ENCODE results near the gene CISTR. TPM values are rescaled to one million over a fixed set of nuclear protein-coding genes. Genes with fewer than 3 reads are reported as not detected.
"Not testable (repeated sequence)": the region's sequence is repeated elsewhere in the genome, so short reads cannot be mapped to it uniquely, and the experiment has no call there.

CISTR gene
- total RNA-seq, 1 donor from 2014 or later, result not detected

DNA sequence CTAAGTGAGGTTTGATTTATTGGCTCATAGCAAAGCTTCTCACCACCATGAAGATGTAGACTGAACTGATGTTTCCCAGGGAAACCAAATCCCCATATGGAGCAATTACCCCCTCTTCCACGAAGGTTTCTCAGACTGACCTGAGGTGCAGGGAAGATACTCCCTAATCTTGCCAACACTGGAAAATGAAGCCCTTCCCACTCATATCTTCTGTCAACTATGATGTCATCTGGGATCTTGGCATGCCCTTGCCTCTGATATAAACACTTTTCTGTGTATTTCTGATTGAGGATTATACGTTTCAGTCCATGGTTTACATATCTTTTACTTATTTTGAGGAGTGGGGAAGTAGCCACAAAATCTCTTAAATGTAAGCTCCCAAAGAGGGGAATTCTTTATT lies 14.1 kb upstream of the CISTR start:
- no peak overlapping the region for H3K4me3 ChIP-seq (ENCODE audit: low read depth, low read length)
- TF ChIP-seq, protein P1, sequence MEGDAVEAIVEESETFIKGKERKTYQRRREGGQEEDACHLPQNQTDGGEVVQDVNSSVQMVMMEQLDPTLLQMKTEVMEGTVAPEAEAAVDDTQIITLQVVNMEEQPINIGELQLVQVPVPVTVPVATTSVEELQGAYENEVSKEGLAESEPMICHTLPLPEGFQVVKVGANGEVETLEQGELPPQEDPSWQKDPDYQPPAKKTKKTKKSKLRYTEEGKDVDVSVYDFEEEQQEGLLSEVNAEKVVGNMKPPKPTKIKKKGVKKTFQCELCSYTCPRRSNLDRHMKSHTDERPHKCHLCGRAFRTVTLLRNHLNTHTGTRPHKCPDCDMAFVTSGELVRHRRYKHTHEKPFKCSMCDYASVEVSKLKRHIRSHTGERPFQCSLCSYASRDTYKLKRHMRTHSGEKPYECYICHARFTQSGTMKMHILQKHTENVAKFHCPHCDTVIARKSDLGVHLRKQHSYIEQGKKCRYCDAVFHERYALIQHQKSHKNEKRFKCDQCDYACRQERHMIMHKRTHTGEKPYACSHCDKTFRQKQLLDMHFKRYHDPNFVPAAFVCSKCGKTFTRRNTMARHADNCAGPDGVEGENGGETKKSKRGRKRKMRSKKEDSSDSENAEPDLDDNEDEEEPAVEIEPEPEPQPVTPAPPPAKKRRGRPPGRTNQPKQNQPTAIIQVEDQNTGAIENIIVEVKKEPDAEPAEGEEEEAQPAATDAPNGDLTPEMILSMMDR (conservative IDR thresholded peaks at IDR 0.05; ENCODE audit: low read depth, low read length), result no peak
- no peak for DNase-seq (ENCODE audit: low read depth)

DNA sequence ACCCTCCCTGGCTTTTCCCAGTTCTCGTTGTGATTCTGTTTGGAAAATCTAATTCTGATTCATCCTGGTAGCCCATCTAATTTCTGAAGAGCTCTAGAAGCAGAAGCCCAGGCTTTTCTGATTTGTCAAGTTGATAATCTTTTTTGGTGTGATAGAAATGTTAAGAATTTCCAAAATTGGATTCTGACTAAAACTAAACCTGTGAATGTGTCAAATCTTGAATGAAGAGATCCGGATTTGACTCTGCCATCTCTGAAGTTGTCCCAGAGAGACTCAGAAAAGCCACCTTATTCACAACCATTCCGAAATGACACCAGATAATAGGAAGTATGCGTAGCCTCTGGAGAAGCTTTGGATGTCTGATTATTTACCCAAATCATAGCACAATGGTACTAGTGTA lies 12.8 kb upstream of the CISTR start:
- TF ChIP-seq, protein P1 (conservative IDR thresholded peaks at IDR 0.05; ENCODE audit: low read depth, low read length), result no peak
- no peak for DNase-seq (ENCODE audit: low read depth)

DNA sequence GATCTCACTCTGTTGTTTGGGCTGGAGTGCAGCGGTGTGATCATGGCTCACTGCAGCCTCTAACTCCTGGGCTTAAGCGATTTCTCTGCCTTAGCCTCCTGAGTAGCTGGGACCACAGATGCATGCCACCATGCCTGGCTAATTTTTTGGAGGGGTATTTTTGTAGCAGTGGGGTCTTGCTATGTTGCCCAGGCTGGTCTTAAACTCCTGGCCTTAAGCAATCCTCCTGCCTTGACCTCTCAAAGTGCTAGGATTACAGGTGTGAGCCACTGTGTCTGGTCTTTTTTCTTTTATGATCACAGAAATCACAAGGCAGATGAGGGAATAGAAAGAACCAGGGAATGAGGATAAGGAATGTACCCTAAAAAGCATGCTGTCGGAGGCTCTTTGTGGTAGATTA lies 11.0 kb upstream of the CISTR start:
- not testable (repeated sequence) for DNase-seq (ENCODE audit: low read depth); H3K4me3 ChIP-seq (ENCODE audit: low read depth, low read length)

More for the DNA sequence above, 12.8 kb upstream of the CISTR start:
- no peak overlapping the region for H3K4me3 ChIP-seq (ENCODE audit: low read depth, low read length)

DNA sequence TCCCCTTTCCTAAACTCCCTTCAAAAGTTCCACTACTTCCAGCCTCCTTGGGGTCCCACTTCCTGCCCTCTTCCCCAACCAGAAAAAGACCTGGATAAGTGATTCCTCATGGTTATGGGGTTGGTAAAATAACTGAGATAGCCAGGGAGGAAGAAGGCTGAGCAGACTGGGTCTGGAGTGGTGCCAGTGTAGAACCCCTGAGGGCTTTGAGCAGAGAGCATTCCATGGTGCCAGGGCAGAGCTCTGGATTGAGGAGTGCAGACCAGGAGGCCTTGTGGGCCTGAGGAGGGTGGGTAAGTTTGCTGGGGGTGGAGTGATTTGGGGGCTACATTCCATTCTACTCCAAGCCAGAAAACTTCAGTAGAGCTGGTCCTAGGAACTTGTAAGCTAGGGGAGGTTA lies 9.5 kb upstream of the CISTR start:
- no peak overlapping the region for H3K4me3 ChIP-seq (ENCODE audit: low read depth, low read length)
- TF ChIP-seq, protein P1 (conservative IDR thresholded peaks at IDR 0.05; ENCODE audit: low read depth, low read length), result no peak
- no peak for DNase-seq (ENCODE audit: low read depth)

DNA sequence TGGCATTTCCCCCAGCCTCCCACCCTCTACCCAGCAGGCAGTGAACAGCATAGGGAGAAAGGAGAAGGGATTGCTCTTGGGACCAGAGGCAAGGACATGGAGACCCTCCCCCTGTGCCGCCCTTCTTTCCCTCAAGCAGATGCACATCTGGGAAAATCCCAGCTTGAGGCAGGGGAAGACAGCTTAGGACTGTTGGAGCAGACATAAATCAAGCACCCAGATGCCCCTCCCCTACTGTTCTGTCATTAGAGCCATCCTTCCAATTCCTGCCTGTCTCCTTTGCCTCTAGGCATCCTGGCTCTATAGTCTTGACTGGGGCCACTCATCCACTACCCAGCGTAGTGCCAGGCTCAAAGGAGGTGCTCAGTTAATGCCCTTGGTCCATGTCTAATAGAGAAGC lies 7.5 kb upstream of the CISTR start:
- H3K4me3 ChIP-seq (ENCODE audit: low read depth, low read length), result no peak overlapping the region
- TF ChIP-seq, protein P1 (conservative IDR thresholded peaks at IDR 0.05; ENCODE audit: low read depth, low read length), result no peak
- DNase-seq (ENCODE audit: low read depth), result no peak

DNA sequence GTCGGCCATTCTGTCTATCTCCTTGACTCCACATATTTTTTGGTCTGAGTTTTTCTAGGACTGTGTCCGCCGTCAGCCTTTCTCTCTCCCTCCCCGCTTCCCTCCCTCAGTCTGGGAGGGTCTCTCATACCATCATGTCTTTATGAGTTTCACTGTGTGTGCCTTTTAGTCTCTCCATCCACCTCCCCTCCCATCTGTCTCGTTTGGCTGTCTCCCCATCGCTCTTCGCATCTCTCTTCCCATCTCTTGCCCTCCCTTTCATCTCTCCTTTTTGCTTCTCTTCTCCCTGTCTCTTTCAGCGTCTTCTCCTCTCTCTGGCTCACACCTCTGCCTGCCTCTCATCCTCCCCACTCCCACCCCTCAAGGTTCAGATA lies 6.9 kb upstream of the CISTR start:
- H3K4me3 ChIP-seq (ENCODE audit: low read depth, low read length), result no peak overlapping the region
- TF ChIP-seq, protein P1 (conservative IDR thresholded peaks at IDR 0.05; ENCODE audit: low read depth, low read length), result no peak
- DNase-seq (ENCODE audit: low read depth), result no peak

DNA sequence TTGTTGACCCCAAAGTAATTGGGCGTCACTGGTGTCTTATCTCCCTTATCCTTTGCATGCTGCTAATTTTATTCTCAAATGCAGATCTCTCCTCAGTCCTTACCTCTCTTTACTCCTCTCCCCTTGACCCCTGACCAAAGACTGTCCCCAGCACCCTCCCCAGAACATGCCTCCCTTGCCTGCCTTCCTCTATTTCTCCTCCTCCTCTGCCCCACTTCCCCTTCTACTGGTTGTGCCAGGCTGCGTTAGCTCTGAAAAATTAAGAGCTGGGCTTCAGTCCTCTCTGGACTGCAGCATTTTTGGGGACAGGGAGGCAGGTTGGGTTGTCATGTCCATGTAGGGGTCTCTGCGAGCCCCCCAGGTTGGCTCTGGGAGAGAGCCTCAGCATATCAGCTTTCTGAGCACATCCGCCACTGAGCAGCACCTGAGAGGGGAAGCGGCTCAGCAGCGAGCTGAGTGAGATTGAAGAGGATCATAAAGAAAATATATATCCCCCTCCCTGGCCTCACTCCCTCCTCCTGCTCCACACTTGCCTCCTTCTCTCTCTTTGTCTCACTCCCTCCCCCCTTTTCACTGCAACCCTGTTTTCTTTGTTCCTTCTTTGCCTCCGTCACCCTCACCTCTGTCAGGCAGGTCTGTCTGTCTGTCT lies 6.4 kb upstream of the CISTR start:
- TF ChIP-seq, protein P1 (conservative IDR thresholded peaks at IDR 0.05; ENCODE audit: low read depth, low read length), result no peak
- H3K4me3 ChIP-seq (ENCODE audit: low read depth, low read length), result no peak overlapping the region
- no peak for DNase-seq (ENCODE audit: low read depth)
